HEK293 (cell line): ENCODE results near the gene ZNF236.

Experiments used
- ZBTB10 ChIP-seq: fragments of 450-650 bp; formaldehyde crosslinking; IDR thresholded peaks from 2 replicates; pipeline ENCODE4 v1.5.1; 2016; ENCODE audit warnings: missing biosample characterization, missing genetic modification characterization
- ZNF221 ChIP-seq: fragments of 450-650 bp; formaldehyde crosslinking; IDR thresholded peaks from 2 replicates; pipeline ENCODE4 v1.5.1; 2017; ENCODE audit warnings: missing biosample characterization, missing genetic modification characterization, borderline replicate concordance

- no peak for TF ChIP-seq ZBTB10 (tag by site-specific recombination)
- no peak for TF ChIP-seq ZNF221 (tag by site-specific recombination)
Measured at GRCh38 chr18:76844742-76845477, 22.6 kb downstream of the ZNF236 start.
